HG02884 (cell line): ENCODE results near the gene TP53BP2.
"Not testable (repeated sequence)": the region's sequence is repeated elsewhere in the genome, so short reads cannot be mapped to it uniquely, and the experiment has no call there.

Experiments
- ATAC-seq: cut with Tn5 transposase; IDR thresholded peaks from one replicate; pipeline ENCODE4 v1.9.1; 2021; ENCODE audit warnings: mild to moderate bottlenecking, moderate library complexity; ENCODE audit not compliant: unreplicated experiment

TP53BP2 gene

GRCh38 chr1:223845810-223846682 is at the start of gene TP53BP2:
TSS of gene TP53BP2 (minus strand) at chr1:223845947. CDS start at chr1:223845680, 267 bp downstream.
- peak; percentile 65 for ATAC-seq

- not testable (repeated sequence) for ATAC-seq
Measured at GRCh38 chr1:223890494-223890893, 44.7 kb upstream of the TP53BP2 start.

- not testable (repeated sequence) for ATAC-seq
Measured at GRCh38 chr1:223889319-223889718, 43.6 kb upstream of the TP53BP2 start.

DNA sequence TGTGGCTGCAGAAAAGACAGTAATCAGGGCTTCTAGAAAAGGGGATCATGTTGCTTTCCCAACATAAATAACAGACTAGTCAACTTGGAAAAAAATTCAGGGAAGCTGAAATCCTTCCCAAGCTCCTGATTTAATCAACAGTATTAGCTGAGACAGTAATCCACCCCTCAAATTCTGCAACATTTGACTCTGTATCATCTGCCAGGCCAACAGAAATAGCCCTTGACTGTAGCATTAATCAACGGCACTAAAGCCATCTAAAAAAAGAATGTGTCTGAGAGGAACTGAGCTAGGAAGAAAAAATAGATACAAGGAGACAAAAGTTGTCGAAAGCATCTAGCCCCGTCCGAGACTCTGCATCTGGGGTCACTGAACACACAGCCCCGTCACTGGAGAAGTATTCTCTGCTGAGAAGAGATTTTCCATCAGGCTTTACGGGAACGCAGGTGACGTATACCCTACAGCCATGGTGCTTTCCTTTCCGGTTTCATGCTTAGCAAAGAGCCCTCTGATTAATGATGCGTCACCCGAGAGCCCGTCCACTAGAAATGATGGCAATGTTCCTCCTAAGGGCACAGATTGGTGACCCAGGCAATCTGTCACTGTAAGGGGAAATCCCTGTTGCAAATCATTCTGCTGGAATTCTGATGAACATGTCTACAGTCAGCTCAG is 42.1 kb upstream of the TP53BP2 start:
- ATAC-seq: no peak

- ATAC-seq: no peak
Measured at GRCh38 chr1:223886516-223886921, 40.8 kb upstream of the TP53BP2 start.

DNA sequence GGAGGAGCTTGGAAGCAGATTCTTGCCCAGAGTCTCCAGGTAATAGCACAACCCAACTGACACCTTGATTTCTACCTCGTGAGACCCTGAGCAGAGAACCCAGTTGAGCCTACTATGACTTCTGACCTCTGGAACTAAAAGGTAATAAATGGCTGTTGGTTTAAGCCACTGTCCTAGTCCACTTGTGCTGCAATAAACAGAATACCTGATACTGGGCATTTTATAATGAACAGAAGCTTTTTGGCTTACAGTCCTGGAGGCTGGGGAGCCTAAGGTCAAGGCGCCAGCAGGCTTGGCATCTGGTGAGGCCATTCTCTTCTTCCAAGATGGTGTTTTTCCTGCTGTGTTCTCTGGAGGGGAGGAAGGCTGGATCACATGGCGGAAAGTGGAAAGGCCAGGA is 39.9 kb upstream of the TP53BP2 start:
- ATAC-seq: no peak

- ATAC-seq: no peak
Measured at GRCh38 chr1:223878598-223879325, 33.0 kb upstream of the TP53BP2 start.

DNA sequence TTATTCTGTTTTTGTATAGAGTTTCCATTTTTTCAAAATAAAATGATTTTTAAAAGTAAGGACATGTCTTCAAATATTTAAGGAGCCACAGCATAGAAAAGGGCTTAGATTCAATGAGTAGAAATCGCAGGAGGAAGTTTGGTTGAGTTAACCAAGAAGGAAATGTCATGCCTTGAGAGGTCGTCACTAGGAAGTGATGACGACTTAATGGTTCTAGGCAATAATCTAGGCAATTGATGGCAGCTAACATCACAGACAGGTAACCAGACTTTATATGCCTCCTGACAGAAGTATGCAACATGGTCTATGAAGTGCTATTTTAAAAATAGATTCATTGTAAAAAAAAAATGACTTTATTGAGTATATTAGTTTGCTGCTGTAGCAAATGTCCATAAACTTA is 32.1 kb upstream of the TP53BP2 start:
- no peak for ATAC-seq

DNA sequence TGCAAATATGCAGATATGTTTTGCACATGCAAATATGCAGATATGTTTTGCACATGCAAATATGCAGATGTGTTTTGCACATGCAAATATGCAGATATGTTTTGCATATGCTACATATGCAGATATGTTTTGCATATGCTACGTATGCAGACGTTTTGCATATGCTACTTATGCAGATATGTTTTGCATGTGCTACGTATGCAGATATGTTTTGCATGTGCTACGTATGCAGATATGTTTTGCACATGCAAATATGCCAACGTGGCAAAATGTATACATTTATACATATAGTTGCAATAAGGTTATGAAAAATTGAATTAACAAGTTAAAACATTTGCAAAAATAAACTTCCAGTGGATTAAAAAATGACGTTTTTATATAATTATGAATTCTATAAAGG is 30.8 kb upstream of the TP53BP2 start:
- ATAC-seq: no peak

GRCh38 chr1:223873044-223873443 is 27.3 kb upstream of the TP53BP2 start:
- ATAC-seq: no peak

GRCh38 chr1:223872308-223872901 is 26.7 kb upstream of the TP53BP2 start:
- ATAC-seq: no peak

DNA sequence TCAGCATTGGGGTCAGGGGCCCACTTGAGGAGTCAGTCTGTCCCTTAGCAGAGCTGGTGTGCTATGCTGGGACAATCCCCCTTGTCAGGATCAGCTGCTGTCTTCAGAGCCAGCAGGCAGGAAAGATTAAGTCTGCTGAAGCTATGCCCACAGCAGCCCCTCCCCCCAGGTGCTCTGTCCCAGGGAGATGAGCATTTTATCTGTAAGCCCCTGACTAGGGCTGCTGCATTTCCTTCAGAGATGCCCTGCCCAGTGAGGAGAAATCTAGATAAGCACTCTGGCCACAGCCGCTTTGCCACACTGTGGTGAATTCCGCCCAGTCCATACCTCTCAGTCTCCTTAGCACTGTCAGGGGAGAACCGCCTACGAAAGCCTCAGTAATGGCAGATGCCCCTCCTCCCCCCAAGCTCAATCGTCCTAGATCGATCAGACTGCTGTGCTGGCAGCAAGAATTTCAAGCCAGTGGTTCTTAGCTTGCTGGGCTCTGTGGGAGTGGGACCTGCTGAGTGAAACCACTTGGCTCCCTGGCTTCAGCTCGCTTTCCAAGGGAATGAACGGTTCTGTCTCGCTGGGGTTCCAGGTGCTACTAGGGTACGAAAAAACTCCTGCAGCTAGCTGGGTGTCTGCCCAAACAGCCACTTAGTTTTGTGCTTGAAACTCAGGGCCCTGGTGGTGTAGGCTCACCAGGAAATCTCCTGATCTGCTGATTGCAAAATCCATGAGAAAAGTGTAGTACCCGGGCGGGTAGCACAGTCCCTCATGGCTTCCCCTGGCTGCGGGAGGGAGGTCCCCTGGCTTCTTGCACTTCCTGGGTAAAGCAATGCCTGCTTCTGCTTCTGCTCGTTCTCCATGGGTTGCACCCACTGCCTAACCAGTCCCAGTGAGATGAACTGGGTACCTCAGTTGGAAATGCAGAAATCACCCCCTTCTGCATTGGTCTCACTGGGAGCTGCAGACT is 25.1 kb upstream of the TP53BP2 start:
- ATAC-seq: no peak

- ATAC-seq: not testable (repeated sequence)
Measured at GRCh38 chr1:223864599-223865368, 19.0 kb upstream of the TP53BP2 start.

GRCh38 chr1:223864084-223864483 is 18.3 kb upstream of the TP53BP2 start:
- ATAC-seq: no peak

DNA sequence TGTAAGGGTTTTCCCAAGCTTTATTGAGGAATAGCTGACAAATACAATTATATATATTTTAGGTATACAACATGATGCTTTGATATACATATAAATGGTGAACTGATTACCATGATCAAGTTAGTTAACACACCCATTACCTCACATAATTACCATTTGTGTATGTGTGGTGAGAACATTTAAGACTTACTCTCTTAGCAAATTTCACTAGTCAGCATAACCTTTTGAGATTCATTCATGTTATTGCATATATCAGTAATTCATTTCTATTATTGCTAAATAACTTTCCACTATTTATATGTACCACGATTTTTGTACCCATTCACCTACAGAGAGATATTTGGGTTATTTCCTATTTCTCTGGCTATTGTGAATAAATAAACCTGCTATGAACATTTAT is 16.2 kb upstream of the TP53BP2 start:
- ATAC-seq: no peak

DNA sequence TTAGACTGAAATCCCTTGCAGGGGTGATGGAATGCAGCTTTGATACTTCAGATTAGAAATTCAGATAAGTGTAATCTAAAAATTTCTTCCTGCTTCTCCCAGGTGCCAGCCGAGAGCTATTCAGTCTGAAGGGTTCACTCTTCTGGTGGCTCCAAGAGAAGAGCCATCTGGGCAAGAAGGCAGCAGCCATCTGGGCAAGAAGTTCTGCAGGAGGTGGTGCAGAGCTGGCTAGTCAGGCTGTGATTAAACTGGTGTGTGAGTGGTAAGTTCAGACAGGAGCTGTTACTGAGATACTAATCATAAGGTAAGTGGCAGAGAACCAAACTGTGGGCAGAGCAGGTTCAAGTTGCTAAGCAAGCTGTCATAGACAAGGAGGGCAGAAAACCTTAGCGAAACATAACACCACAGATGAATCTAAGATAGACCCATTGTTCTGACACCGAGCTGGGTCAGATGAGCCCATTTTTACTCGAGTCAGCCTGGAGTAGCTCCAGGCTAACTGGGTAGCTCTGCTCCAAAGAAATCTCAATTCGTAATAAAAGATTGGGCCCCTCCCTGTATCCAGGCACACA is 14.4 kb upstream of the TP53BP2 start:
- no peak for ATAC-seq

DNA sequence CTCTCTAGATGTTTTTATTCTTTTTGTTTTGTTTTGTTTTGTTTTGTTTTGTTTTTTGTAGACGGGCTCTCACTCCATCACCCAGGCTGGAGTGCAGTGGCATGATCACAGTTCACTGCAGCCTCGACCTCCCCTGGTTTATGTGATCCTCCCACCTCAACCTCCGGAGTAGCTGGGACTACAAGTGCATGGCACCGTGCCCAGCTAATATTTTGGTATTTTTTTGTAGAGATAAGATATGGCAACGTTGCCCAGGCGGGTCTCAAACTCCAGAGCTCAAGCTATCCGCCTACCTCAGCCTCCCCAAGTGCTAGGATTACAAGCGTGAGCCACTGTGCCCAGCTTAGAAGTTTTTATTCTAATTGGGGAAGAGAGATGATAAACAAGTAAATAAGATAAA is 13.3 kb upstream of the TP53BP2 start:
- no peak for ATAC-seq

DNA sequence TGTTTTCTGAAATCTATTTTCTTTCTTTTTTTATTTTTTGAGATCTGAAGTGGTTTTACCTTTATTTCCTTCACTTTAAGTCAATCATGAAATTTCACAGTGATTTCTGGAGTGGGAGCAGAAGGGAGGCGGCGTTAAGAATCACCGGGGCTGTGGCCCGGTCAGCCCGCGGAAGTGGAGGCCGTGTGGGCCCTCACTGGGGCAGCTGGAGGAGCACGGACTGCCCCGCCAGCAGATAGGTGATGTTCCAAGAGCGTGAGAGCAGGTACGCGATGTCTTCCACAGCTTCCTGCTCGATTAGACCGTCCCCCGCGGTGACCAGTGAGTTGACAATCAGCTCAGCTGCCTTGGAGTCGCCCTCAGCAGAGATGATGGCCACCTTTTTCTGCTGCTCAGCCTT is 10.6 kb upstream of the TP53BP2 start:
- ATAC-seq: no peak

DNA sequence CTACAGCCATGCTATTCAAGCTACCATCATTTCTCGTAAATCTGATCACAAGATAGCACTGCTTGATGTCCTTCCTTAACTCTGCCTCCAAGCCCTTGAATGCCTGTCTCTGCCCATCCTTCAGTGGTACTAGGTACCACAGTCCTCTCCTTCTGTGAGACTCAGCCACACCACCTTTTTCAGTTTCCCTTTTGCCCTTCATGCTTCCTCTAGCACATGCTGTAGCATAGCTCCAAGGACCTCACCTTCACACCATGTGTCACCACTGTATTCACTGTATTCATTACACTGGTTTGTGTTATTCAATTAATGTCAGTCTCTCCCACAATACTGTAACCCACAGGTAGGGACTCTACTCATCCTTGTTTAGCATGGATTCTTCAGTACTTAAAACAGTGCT is 8.0 kb upstream of the TP53BP2 start:
- no peak for ATAC-seq
